HG03045 (cell line): ENCODE measurements around the gene LRRTM2.
"Not testable (repeated sequence)": the region's sequence is repeated elsewhere in the genome, so short reads cannot be mapped to it uniquely, and the experiment has no call there.

Experiments
- ATAC-seq: cut with Tn5 transposase; IDR thresholded peaks from one replicate; pipeline ENCODE4 v1.9.1; 2021; ENCODE audit warnings: mild to moderate bottlenecking, moderate library complexity; ENCODE audit not compliant: unreplicated experiment

LRRTM2 gene

GRCh38 chr5:138841531-138841930 is 33.6 kb downstream of the LRRTM2 start:
- no peak for ATAC-seq

DNA sequence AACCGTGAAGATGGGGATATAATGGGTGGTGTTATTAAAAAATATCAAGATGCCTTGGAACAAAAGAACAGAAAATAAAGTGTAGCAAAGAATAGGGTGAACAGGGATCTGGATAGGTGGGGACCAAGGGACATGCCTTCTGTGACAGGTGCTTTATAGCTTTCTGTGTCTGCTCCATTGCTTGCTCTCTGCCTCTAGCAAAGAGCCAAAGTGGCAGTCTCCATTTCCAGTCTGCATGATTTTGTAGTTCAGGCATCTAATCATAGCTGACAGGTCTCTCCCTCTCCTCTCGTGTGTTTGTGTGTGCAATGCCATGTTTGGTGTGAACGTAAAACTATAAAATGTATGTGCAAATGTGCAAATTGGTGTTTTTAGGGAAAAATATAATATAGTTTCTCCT is 35.0 kb downstream of the LRRTM2 start:
- ATAC-seq = no peak

GRCh38 chr5:138837160-138837559 is 38.0 kb downstream of the LRRTM2 start:
- ATAC-seq = no peak

- ATAC-seq = not testable (repeated sequence)
These were observed 40.3 kb downstream of the LRRTM2 start for GRCh38 chr5:138834853-138835252.

DNA sequence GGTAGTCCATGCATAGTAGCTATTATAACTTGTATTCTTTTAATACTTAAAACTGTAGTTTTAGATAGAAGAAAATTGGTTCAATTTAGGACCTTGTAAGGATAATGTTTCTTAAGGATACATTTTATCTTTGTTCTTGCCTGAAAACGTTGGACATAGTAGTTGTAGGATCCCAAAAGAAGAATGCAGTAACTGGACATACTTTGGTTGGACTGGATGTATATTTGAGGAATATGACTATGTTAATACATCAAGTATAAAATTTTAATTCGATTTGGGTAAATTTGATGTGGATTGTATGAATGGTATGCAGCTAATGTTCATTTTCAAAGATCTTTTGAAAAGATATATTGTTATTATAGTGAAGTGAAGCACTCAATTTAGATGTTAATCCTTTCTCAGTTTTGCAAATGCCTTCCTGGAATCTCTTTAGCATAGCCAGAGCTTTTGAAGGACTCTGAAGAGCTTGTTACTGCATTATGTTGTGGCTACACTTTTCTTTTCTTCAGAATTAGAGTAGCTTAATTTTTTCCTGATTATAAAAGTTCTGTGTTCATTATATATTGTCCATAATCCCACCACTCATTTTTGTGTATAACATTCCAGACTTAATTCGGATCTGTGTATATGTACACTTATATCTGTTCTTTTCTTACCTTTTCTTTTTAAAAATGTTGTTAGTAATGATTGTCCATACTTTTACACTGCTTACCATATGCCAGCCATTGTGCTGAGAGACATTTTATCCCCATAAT is 41.2 kb downstream of the LRRTM2 start:
- ATAC-seq = no peak

DNA sequence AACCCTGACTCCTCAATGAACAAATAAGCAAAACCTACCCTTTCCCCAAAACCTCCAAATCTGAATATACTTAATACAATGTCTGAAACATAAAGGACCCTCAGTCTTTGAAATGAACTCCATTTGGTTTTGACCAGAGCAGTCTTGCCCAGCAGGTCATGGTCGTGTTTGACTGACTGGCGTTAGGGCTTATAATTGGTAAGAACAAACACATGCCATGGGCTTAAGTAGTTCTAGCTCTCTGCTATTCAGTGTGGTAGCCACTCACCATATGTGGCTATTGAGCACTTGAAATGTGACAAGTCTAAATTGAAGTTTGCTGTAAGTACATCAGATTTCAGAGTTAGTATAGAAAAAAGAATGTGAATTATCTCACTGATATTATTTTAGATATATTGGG is 42.1 kb downstream of the LRRTM2 start:
- ATAC-seq = no peak

- no peak for ATAC-seq
These were observed 42.9 kb downstream of the LRRTM2 start for GRCh38 chr5:138832218-138832617.

GRCh38 chr5:138831703-138832102 is 43.4 kb downstream of the LRRTM2 start:
- ATAC-seq = no peak

DNA sequence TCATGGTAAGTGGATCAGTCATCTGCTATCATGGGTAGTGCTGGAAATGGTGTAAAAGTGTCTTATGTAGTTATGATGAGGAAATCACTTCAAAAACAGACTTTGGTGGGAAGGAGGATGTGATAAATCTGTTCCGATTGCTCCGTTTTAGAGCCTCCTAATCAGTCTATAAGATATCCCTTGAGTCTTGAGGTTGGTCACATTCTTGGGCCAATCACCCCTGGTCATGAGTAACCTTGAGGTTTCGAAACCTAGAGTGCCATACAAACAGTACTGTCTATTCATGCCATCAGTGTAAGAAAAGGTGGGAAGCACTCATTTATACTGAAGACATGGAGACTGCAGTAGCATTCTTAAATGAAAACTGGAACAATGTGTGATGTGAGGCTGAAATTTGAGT is 45.8 kb downstream of the LRRTM2 start:
- no peak for ATAC-seq

GRCh38 chr5:138828556-138828955 is 46.6 kb downstream of the LRRTM2 start:
- ATAC-seq = no peak

DNA sequence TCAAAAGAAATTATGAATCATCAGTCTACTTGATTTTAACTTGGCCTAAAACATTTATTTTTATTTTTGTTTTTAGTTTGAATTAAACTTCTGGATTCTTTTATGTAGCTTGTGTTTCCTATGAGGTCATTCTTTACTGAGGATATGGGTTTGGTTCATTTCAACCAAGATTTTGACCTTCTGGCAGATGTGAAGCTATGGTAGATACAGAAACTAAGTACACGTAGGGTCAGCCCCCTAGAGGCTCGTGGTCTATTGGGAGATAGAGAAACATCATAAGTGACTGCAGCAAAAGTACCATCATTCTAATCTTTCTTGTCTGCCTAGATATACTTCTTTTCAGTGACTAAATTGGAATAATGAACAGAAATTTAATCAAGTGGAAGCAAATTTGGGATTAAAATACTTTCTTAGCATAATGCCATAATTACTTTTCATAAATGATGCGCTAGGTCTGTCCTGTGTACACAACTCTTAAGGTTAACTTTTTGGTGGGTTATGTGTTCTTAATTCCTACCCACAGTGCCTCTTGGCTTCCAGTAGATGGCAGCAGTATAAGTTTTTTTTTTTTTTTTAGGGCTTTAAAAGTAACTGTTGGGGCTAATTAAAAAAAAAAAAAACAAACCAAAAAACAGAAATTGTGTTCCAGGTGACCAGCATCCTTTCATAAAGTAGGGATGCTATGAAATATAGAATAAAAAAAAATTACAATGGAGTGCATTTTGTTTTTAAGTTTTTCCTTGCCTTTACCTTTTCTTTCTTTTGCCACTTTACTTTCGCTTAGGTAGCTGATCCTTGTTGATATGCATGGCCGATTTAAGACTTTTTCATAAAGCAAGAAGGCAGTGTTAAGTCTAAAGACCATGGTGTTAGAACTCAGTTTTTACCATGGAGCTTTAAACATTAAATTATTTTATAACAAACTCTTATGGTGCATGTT is 49.9 kb downstream of the LRRTM2 start:
- ATAC-seq = no peak

DNA sequence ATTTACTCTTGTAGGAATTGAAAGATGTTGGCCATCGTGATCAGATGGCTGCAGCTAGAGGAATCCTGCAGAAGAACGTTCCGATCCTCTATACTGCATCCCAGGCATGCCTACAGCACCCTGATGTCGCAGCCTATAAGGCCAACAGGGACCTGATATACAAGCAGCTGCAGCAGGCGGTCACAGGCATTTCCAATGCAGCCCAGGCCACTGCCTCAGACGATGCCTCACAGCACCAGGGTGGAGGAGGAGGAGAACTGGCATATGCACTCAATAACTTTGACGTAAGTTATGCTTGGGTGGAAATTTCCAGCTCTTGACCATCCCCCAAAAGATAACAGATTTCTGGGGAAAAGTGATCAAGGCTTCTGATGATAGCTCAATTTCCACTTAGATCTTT is 50.6 kb downstream of the LRRTM2 start:
- no peak for ATAC-seq

DNA sequence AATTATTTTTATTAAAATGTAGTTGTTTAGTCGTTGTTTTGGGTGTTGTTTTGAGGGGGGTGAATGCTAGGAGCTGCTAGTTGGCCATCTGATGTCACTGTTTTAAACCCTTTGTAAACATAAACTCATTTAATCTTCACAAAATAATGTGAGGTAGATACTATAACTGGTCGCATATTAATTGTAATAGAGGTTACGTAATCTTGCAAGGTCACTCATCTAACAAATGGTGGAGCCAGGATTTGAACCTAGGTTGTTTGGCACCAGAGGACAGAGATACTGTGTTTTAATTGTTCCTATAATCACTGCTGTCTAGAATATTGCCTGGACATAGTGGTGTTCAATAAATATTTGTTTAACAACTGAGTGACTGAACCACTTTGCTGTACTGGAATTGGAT is 54.4 kb downstream of the LRRTM2 start:
- ATAC-seq = no peak

- no peak for ATAC-seq
These were observed 56.1 kb downstream of the LRRTM2 start for GRCh38 chr5:138819081-138819480.
